HT1080 (cell line): ENCODE results near the gene LBR. TPM values are rescaled to one million over a fixed set of nuclear protein-coding genes. Genes with fewer than 3 reads are reported as not detected.

Experiments used
- DNase-seq: peaks from one replicate; pipeline ENCODE4 v3.0.0-alpha.2; 2015; ENCODE audit warnings: low read depth
- total RNA-seq: library from RNA; depleted of rRNA; stranded (reverse); fragments of >200 nt; shearing (Covaris generic); gene quantifications from 2 replicates; pipeline ENCODE4 v1.2.3, GENCODE V29; 2014

LBR gene
- total RNA-seq, 1 experiment from 2014 or later: 45.9 TPM

DNA sequence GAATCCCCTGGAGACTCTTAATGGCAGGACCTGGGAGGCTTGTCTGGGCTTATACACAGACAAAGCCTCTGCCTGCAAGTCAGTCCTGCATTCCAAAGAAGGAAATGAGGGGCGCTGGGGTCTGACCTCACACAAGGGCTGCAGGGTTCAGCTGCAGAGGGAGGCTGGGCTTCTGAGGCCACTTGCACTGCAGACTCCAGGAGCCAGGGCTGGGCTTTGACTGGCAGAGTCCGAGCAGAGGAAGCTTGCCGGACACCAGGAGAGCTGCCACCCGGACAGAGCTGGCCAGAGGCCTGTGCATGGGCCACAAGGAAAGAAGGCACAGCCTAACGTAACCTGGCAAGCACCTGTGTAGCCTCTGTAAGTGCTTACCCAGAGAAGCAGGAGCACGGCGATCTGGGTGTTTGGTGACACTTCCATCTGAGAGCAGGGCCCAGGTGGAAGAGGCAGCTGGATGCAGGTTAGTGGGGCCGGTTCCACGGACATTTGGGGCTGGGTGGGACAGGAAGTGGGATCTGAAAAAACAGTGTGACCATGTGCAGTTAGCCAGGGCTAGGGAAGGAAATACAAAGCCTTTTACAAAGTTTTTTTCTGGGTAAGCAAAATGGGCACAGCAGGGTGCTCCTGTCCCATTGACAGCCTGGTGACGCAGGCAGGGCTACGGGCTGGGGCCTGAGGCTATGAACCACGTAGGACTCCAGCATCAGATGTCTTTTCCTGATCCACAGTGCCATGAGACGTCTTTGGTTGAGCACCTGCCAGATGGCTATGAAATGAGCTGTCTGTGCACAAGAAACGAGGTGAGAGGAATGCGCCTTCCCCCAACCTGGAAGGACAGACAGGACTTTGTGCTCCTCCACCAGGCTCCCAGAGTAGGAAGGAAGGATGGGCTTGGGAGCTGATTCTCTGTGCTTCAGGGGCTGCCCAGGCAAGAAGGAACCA, 37.3 kb upstream of the LBR start:
- DNase-seq: no peak

DNA sequence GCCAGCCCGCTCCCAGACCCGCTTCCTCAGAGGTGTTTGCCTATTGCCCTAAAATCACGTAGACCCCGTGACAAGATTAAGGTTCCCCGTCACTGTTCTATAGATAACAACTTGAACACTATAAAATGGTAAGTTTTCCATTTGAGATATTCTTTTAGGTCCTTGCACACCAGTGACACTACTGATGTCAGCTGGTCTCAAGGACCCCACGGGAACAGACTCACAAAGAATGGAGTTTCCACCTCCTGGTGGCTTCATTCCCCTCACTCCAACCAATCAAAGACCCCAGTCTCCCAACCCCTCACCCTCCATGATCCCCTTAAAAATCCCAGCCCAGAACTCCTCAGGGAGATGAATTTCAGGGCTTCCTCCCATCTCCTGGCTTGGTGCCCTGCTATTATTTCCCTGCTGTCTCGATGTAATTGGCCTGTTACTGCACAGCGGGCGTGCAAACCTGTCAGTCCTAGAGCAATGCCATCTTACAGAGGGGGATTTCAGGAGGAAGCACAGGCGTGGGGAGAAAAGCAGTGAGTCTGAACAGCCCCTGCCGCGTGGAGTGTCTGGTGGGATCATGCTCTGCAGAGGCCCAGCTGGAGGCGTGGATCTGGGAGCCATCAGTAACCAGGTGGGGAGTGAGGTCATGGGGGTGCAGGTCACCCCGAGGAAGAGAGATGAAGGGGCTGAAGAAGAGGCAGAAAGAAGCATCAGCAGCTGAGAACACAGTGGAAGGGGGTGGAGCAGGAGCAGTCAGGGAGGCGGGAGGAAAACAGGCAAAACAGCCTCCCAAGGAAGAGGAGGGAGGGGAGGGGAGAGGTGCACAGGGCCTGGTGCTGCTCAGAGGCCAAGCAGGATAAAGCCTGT, 35.1 kb upstream of the LBR start:
- no peak for DNase-seq

DNA sequence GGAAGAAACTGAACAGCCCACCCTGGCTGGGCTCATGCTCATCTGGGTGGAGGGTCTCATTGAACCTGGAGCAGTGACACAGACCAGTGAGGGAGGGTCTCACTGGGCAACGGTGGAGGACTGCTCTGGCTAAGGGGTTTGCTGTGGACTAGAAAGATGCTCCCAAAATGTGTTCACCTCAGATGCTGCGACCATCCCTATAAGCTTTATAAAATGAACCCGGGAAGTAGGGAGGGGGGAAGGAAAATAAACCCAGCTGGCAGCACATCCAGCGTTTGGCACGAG, 34.5 kb upstream of the LBR start:
- no peak for DNase-seq

DNA sequence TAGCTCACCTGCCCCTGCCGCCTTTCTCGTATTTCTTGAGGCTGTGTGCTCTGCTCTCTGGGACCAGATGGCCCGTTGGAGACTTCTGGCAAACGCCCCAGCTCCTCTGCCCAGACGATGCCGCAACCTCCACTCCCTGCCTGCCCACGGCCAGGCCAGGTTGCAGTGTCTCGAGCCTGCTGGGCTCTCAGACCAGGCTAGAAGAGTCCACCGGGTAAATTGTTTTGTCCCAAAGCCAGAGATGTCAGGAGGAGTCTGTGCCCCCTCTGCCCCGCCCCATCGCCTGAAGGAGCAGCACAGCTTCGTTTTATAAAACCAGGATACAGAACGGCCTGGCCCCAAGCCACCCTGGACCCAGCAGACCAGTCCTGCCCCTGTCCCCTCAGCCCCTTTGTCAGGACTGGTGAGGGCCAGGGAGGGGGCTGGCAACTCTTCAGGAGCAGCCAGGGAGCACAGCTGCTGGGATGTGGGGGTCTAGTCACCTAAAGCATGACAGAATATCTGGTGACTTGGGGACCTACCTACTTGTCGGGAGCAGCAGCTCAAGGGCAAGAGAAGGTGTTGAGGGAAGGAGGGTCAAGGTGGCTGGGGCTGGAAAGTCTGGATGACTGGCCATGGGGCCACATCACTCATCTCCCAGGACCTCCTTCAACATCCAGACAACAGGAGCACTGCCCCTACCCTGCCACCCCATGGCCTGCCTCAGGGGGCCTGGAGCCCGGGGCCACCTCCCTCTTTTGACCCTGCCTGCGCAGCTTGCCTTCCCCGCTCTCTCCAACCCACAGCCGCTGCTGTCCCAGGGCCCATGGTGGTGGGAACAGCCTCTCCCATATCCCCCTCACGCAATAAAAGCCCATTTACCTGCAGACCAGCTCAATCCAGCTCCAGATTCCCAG, 33.9 kb upstream of the LBR start:
- no peak for DNase-seq

DNA sequence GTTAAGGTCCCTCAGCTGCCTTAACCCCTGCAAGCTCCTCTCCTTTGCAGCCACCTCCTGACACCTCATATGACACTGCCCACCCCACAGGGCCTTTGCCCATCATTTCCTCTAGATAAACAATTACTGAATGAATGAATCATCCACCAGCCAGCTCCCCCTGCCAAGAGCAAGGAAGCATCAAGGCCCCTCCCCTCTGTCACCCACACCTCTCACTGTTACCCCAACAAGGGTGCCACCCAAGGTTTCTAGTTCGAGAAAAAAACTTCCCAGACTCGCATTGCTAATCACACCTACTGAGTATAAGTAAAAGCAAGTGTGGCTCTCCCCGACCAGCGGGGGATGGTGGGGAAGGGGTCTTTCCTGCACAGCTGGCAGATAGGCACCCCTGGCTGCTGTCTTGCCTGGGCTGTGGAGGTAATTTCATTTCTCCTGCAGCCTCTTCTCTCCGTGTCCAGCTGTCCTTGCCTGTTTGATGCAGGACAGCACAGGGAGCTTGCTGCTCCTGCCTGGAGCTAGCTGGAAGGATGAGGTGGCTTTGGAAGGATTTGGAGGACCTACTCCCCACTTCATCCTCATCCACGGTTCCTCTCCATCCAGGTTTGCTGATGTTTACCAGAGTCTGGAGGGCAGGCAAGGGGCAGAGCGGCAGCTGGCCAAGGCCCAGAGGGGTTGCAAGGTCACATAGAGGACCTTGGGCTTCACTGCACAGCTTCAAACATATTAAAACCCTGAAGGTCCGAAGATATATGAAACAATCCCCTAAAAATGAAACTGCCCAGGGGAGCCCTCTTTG, 33.1 kb upstream of the LBR start:
- DNase-seq: peak; percentile 67

DNA sequence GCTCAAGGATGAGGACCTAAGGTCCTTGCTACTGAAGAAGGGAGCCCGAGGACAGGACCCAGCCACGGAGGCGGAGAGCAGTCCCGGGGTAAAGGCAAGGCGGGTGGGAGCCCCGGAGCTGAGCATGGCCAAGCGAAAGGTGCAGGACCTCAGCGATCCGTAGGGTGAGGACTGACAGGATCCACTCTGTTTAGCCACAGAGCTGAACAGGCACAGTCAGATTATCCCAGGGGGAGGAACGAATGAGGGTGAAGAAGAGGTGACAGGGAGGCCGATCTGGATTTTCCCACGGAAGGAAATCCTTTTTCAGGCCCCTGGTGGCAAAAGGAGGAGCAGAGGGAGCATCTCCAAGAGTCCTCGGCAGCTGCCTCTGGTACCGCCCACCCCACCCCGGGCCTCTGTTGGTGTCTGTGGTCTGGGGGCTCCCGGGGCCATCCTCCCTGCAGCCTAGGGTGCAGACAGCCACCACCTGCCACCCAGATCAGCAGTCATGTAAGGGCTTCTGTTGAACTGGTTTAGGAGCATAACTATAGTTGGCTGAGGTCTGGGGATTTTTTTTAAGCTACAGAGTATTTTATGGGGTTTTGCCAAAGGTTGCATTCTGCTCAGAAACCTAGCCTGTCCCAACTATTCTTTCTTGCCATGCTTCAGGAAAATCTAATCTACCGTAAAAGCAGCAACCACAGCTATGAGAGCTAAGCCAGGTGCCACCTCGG, 32.3 kb upstream of the LBR start:
- DNase-seq: no peak

DNA sequence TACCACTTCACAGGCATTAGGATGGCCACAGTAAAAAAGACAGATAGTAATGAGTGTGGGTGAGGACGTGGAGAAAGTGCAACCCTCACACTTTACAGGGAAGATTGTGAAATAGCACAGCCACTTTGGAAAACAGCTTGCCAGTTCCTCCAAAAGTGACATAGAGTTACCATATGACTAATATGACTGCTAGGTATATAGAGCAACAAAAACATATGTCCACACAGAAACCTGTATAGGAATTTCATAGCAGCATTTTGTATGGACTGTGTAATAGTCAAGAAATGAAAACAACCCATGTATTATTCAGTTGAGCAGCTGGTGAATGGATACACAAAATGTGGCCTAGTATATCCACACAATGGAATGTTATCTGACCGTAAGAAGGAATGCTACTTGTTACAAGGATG, 30.4 kb upstream of the LBR start:
- DNase-seq: no peak

DNA sequence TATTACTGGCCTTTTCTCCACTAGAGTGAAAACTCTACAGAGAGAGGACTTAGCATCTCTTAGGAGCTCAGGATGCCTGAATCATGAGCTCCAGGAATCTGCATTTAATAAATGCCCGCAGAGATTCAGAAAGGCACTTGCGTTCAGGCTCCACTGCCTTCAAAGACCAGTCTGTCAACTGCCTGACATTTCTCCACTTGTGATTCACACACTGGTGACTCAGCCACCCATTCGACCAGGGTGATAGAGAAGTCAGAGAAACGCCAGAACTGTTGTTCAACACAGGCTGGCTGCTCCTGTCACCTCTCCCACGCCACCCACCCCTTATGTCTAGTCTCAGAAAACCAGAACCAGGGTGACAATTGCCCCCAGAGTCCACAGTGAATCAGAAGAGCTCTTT, 26.9 kb upstream of the LBR start:
- peak; percentile 88 for DNase-seq

DNA sequence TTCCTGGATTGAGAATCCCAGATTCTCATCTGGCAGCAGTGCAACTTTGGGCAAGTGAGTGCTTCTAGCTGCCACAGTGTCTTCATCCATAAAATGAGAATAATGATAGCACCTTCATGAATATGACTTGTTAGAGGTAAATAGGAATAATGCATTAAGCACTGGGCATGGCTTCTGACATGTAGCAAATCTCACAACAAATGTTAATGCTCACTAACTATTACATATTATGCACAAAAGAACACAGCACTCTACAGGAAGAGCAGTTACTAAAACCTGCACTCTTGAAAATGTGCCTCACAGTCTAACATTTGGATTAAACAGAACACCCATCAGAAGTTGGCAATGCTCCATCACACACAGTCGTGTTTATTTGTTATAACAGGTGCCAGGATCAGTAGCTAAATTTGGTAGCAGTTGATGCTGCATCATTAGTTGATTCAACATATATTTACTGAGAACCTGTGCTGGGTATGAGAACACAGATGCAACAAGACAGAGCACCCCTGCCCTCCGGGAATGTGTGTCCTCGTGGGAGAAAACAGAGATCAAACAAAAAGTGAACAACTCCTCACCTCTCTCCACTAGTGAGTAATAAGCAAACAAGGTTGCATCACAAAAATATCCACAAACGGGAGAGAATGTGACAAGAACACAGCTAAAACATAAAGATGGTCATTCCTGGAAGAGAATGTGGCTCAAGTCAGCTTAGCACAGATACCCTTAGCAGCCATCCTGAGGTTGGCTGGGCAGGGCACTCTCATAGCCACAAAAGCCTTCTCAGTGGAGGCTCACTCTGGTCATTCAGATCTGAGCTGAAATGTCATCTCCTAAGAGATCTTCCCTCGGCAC, 26.2 kb upstream of the LBR start:
- no peak for DNase-seq

DNA sequence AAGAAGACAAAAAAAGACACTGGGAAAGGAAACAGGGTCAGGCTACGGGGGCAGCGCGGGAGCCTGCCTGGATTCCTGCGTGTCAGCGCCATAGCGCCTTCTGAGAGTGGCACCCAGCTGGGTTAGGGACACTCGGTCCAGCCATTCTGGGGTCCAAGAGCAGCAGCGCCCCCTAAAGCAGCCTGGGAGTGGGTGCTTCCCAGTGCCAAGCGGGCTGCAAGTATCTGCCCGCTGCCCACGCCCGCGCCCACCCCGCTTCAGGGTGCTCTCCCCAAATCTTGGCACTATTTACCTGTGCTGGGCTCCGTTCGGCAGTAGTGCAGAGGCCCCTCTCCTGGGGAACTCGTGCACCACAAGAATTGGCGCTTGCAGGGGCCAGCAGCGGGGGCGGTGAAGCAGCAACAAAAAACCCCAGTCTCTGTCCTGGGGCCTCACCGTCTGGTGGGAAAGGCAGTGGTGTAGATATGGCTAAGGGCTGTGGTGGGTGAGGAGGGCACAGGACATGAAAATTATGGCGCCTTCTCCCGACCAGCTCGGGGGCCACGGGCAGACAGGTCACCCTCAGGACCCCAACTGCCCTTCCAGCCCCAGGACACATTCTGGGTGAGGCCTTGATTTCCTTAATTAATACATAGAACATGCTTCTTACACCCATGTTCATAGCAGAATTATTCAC, 24.1 kb upstream of the LBR start:
- DNase-seq: no peak

DNA sequence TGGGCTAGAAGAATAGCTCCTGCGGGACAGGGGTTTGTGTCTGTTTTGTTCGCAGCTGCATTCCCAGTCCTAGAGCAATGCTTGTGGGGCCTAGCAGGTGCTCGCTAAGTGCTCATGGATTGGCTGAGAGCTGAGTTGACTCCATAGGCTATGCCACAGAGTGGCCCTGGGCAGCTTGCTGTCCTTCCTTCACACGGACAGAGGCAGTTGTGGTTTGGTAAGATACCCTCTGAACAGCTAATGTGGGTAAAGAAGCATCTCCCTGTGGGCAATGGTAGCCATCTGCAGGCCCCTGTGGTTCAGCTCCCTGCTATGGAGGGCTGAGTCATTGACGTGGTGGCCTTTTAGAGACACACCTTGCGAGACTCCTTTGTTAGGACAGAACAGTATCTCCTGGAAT, 23.5 kb upstream of the LBR start:
- peak; percentile 38 for DNase-seq

DNA sequence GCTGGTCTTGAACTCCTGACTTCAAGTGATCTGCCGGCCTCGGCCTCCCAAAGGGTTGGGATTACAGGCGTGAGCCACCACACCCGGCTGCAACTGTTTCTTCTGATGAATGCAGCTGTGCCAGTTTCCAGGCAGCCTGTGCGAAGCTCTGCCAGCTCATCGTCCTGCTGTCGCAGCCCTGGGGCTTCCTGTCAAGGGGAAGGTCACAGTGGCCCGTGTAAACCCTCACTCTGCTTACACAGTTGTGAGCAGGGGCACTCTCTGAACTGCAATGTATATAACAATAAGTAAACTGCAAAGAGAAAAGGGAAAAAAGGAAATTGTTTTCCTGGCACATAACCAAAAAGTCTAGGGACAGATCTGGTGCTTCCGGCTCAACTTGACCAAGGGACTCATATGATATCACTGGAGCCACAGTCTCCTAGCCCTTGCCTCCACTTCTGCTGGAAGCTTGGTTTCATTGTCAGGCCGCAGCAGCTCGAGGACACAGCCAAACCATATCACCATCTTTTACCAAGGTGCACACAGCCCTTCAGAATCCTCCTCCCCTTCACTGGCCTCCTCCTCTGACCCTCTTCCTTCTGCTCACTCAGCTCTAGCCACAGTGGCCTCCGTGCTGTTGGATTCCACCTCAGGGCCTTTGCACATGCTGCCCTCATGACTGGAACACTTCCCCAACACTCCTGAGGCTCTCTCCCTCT, 22.8 kb upstream of the LBR start:
- DNase-seq: no peak

DNA sequence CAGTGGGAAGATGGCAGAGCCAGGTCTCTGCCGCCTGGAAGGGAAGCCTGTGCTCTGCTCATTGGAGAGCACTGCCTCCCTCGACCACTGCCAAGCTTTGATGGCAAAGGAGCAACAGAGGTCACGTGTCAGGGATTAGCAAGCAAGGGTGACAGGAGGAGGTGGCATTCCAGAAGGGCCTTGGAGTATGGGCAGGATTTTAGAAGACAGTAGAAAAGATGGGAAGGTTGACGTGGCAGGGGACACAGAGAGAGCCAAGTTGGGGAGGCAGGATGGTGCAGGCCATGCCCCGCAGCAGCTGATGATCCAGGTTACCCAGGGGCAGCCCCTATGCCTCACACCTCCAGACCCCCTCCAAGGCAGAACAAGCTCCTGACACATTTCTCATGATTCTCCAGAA, 21.9 kb upstream of the LBR start:
- no peak for DNase-seq

DNA sequence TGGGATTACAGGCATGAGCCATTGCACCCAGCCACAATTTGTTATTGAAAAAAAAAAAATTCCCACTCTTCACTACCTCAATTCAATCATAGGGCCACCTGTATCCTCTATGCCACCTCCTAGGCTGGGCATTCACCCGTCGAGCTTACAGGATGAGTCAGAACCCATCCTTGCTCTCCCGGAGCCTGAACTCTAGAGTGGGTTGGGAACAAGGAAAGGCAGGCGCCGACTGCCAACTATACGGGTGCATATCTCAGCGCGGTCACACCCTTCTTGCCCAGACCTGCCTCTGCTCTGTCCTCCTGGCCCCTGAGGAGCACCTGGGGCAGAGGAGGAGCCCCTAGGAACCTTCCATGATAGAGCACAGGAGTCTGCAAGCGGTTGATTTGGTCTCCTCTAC, 21.4 kb upstream of the LBR start:
- DNase-seq: peak; percentile 86

DNA sequence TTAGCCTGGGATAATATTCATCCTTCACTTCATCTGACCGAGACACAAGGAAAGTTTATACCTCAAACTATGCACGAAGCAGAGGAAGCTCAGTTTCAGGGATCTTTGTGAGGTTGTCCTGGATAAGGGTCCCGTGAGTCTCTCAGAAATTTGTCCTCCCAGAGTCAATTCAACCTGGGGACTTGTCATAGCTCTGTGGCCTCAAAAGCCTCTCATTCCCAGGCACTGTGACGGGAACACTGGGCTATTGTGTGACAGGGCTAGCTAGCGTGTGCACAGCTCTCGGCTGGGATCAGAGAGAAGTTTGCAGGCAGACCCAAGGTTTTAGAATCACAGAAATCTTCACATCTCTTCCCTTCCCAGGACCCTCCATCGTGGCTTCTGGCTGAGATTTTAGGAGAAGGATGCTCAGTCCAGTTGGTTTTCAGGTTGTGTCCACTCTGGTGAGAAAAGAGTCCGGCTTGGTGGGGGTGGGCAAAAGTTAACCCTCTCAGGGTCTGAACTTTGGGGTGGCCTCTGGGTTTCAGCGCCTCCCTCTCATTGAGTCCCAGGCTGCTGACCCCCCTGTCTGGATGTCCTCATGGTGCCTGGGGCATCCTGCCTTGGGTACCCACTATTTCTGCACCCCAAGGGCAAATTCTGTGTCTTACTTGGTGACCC, 20.4 kb upstream of the LBR start:
- DNase-seq: no peak

DNA sequence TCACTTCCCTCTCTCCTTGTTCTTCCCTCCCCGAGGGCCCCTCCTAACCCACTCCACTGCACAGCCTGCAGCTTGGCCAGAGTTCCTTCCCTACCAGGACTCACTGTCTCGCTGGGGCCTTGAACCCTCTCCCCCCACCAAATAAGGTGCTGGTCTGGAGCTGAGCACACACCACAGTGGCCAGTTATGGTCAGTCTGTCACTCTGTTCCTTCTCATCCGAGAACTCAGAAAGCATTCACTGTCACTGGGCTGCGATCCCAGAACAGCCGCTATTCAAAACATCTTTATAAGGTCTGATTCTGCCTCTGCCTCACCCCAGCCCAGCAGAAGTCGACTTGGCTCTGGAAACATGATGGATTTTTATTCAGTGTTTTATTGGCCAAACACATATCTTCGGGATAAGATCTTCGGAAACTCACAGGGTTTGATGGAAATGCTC, 19.8 kb upstream of the LBR start:
- no peak for DNase-seq

DNA sequence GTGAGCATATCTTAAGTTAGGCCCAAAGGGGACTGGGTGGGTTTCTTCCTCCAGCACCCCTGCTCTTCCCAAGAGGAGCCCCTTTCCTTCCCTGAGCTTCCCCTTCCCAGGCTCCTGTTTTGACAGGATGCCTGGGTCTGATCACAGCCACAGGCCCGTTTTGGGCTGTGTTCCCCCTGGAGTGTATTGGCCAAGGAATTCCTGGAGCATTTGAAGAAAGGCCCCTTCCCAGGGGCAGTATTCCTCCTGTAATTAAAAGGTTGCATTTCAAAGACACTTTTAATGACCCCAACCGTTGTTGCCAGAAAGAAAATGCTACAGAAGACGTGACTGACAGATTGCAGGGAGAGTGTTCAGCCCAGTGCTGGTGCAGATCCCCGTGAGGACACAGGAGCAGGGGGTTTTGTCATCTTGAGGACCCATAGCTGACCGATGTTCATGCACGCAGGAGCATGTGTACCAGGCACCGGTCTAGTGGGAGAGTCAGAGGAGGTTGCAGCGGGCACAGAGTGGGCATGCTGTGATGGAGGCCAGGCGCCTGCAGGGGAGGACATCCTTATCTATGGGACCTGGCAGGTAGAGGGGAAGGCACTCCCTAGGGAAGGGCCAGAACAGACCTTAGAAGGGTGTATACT, 19.3 kb upstream of the LBR start:
- DNase-seq: no peak
